Measurements from ENCODE around the gene OR51I2. TPM values are rescaled to one million over a fixed set of nuclear protein-coding genes. Genes with fewer than 3 reads are reported as not detected.

The OR51I2 gene
- total and polyA plus RNA-seq, 2 of the 13 experiments (the other 11 are each of a cell fraction or from before 2014, with no cell fraction given), result not detected

GRCh38 chr11:5460983-5461621 lies 12.0 kb downstream of the OR51I2 start (continued):
- TF ChIP-seq HDAC2 (CRISPR knock-in tag; IDR thresholded peaks at IDR 0.05) (no peak), ISX (CRISPR knock-in tag; conservative IDR thresholded peaks at IDR 0.05) (no peak), SNAPC5 (CRISPR knock-in tag; IDR thresholded peaks at IDR 0.05; ENCODE audit: borderline replicate concordance) (no peak), NR2F1 (CRISPR knock-in tag; IDR thresholded peaks at IDR 0.05) (no peak), ZNF543 (CRISPR knock-in tag; IDR thresholded peaks at IDR 0.05) (no peak), EZH2 (conservative IDR thresholded peaks at IDR 0.05; ENCODE audit: low read depth, low read length) (no peak)

- FAIRE-seq (no peak), DNase-seq (ENCODE audit: low spot score) (no peak), ATAC-seq (no peak)
- Histone ChIP-seq H3K36me3 (replicated peaks in 1 of 2; ENCODE audit: control insufficient read depth in 1 of 2, insufficient read depth in 2 of 2, low read length in 2 of 2) (no peaks in the 10 kb centered on the region), H4K20me1 (ENCODE audit: insufficient read depth, low read length) (no peaks in the 10 kb centered on the region), H3K27me3 (ENCODE audit: control insufficient read depth in 1 of 2, insufficient read depth in 2 of 2, low read length in 2 of 2) (0 out of 5 replicates have a peak, but pooled peaks cover 0 to 8% of the 10 kb centered on the region in 2 experiments), H2AFZ (ENCODE audit: low read length) (no peak overlapping the region), H3K27ac (ENCODE audit: extremely low read length, insufficient read depth, low read length) (no peak overlapping the region), H3K9me3 (ENCODE audit: low read length) (no peaks in the 10 kb centered on the region), H3K4me1 (ENCODE audit: insufficient read depth, low read length) (no peaks in the 10 kb centered on the region), H3K4me2 (ENCODE audit: low read depth, low read length) (no peak overlapping the region), H3K4me3 (replicated peaks in 1 of 3; ENCODE audit: insufficient read depth in 1 of 3, low read depth in 2 of 3, low read length in 3 of 3) (no peak overlapping the region), H3K9ac (ENCODE audit: insufficient read depth, low read depth, low read length) (no peak overlapping the region), H3K79me2 (ENCODE audit: insufficient read depth, low read length) (no peaks in the 10 kb centered on the region)
- 0% methylated on average over 2 of the region's 2 CpGs for WGBS (ENCODE audit: low lambda C conversion rate)
- BruUV-seq (replicated peaks), result no TSS peak
- POLR2A ChIA-PET, result no interaction called here
- in situ Hi-C loops (cut with HindIII; ENCODE audit: extremely low pct_ligation_motif_present, low pct_unique_long_range_greater_than_20kb), result no loop called here
- CTCF ChIA-PET (ENCODE audit: low intra/inter-chr PET ratio, low total read pairs), result no interaction called here
- intact Hi-C loops (cut with micrococcal nuclease; ENCODE audit: unreplicated experiment), result no loop called here
- TF ChIP-seq TCF7 (IDR thresholded peaks at IDR 0.05; ENCODE audit: low read depth), result no peak
- no peak for TF ChIP-seq ZNF253 (CRISPR knock-in tag; IDR thresholded peaks at IDR 0.05; ENCODE audit: borderline replicate concordance)
- no peak for TF ChIP-seq ZNF30 (CRISPR knock-in tag; IDR thresholded peaks at IDR 0.05)
- no peak for TF ChIP-seq ZBTB14 (CRISPR knock-in tag; IDR thresholded peaks at IDR 0.05)
- TF ChIP-seq ZNF430 (CRISPR knock-in tag; IDR thresholded peaks at IDR 0.05), result no peak
- no peak for TF ChIP-seq ZNF292 (CRISPR knock-in tag; IDR thresholded peaks at IDR 0.05; ENCODE audit: borderline replicate concordance, low read depth)
- no peak for TF ChIP-seq ZKSCAN1 (IDR thresholded peaks at IDR 0.05; ENCODE audit: low read length)
- TF ChIP-seq ETV5 (CRISPR knock-in tag; IDR thresholded peaks at IDR 0.05; ENCODE audit: borderline replicate concordance), result no peak
- TF ChIP-seq ZNF570 (CRISPR knock-in tag; IDR thresholded peaks at IDR 0.05; ENCODE audit: borderline replicate concordance), result no peak
- no peak for TF ChIP-seq ATF3 (CRISPR knock-in tag; IDR thresholded peaks at IDR 0.05)
- no peak for TF ChIP-seq ZFP91 (CRISPR knock-in tag; IDR thresholded peaks at IDR 0.05; ENCODE audit: borderline replicate concordance)
- TF ChIP-seq RBM22 (optimal IDR thresholded peaks at IDR 0.05; ENCODE audit: low read length), result no peak
Observed at GRCh38 chr11:5467527-5467926, 18.4 kb downstream of the OR51I2 start.

Data from HepG2 (cell line).